Ectodermal cell (in vitro differentiated cells): ENCODE measurements around the gene ACAN. TPM values are rescaled to one million over a fixed set of nuclear protein-coding genes. Genes with fewer than 3 reads are reported as not detected.

ENCODE experiments used
- H3K27ac ChIP-seq: 2 replicates; pipeline ENCODE4 v1.7.0; 2013; ENCODE audit warnings: mild to moderate bottlenecking, low read depth, low read length; ENCODE audit not compliant: insufficient read depth, poor library complexity, severe bottlenecking
- H3K27me3 ChIP-seq: 2 replicates; pipeline ENCODE4 v1.7.0; 2013; ENCODE audit warnings: mild to moderate bottlenecking, low read length; ENCODE audit not compliant: insufficient read depth, control insufficient read depth, poor library complexity, severe bottlenecking
- H3K36me3 ChIP-seq: one replicate; pipeline ENCODE4 v1.7.0; 2013; ENCODE audit warnings: low read length; ENCODE audit not compliant: control insufficient read depth, insufficient read depth
- H3K4me1 ChIP-seq: one replicate; pipeline ENCODE4 v1.7.0; 2013; ENCODE audit warnings: low read length; ENCODE audit not compliant: control insufficient read depth, insufficient read depth
- H3K4me3 ChIP-seq: 2 replicates; pipeline ENCODE4 v1.7.0; 2013; ENCODE audit warnings: low read depth, low read length, control low read depth; ENCODE audit not compliant: insufficient read depth
- H3K9me3 ChIP-seq: 2 replicates; pipeline ENCODE4 v1.7.0; 2013; ENCODE audit warnings: mild to moderate bottlenecking, low read length, moderate library complexity; ENCODE audit not compliant: control insufficient read depth
- WGBS, 2 experiments: methylation state at CpG; one replicate each; pipeline ENCODE4 v1.1.7; 2013; ENCODE audit warnings: missing lambda C conversion rate in 2 of 2; 5-methylcytosine and 5-hydroxymethylcytosine counted together
- polyA plus RNA-seq, 4 experiments: library from polyadenylated mRNA; stranded (reverse); fragments of 50-300 nt; gene quantifications; one replicate each; pipeline ENCODE4 v1.2.3, GENCODE V29; 2013

Gene ACAN
- polyA plus RNA-seq (2013, experiment 1 of 4): 0.41 TPM
- polyA plus RNA-seq (2013, experiment 2 of 4): 0.28 TPM
- 0.48 TPM for polyA plus RNA-seq (2013, experiment 3 of 4)
- polyA plus RNA-seq (2013, experiment 4 of 4): 0.49 TPM

GRCh38 chr15:88803241-88803919 is at the start of gene ACAN:
Gene ACAN, plus strand, starts transcription at chr15:88803436. Its CDS starts 32,771 bp downstream, at chr15:88836207.
- WGBS, 2 experiments: 1% methylated on average over 52 to 58 of the region's 61 CpGs
- H3K4me1 ChIP-seq: no peaks in the 10 kb centered on the region
- H3K4me3 ChIP-seq: peak within 1 kb of the TSS; percentile 40
- H3K9me3 ChIP-seq: no peaks in the 10 kb centered on the region
- no peak within 1 kb of the TSS for H3K27ac ChIP-seq
- H3K27me3 ChIP-seq: peaks cover 74% of the 10 kb centered on the region
- no peaks in the 10 kb centered on the region for H3K36me3 ChIP-seq

GRCh38 chr15:88756521-88756920 is 46.7 kb upstream of the ACAN start:
- Histone ChIP-seq H3K9me3 (no peaks in the 10 kb centered on the region), H3K27ac (no peak overlapping the region), H3K36me3 (no peaks in the 10 kb centered on the region), H3K4me1 (no peaks in the 10 kb centered on the region), H3K4me3 (no peak overlapping the region), H3K27me3 (no peaks in the 10 kb centered on the region)
- WGBS, 2 experiments: 93 to 94% methylated on average over 4 of the region's 4 CpGs

- Histone ChIP-seq H3K36me3 (no peaks in the 10 kb centered on the region), H3K9me3 (no peaks in the 10 kb centered on the region), H3K27ac (no peak overlapping the region), H3K4me1 (no peaks in the 10 kb centered on the region), H3K4me3 (no peak overlapping the region), H3K27me3 (no peaks in the 10 kb centered on the region)
- 92 to 94% methylated on average over 3 of the region's 3 CpGs for WGBS, 2 experiments
These were observed 46.3 kb upstream of the ACAN start for GRCh38 chr15:88756921-88757320.

- WGBS, 2 experiments: 61 to 83% methylated on average over 1 of the region's 1 CpG
- Histone ChIP-seq H3K36me3 (no peaks in the 10 kb centered on the region), H3K27me3 (no peaks in the 10 kb centered on the region)
These were observed 43.4 kb upstream of the ACAN start for GRCh38 chr15:88759872-88760271.

GRCh38 chr15:88764448-88764847 is 38.8 kb upstream of the ACAN start:
- H3K4me3 ChIP-seq: no peak overlapping the region
- H3K9me3 ChIP-seq: no peaks in the 10 kb centered on the region
- no peaks in the 10 kb centered on the region for H3K36me3 ChIP-seq
- H3K27ac ChIP-seq: no peak overlapping the region
- peaks cover 10% of the 10 kb centered on the region for H3K27me3 ChIP-seq
- 100% methylated on average over 1 of the region's 1 CpG; no CpG with 5 or more reads in 1 of the 2 experiments for WGBS, 2 experiments
- H3K4me1 ChIP-seq: no peaks in the 10 kb centered on the region

More at GRCh38 chr15:88759872-88760271, 43.4 kb upstream of the ACAN start:
- Histone ChIP-seq H3K9me3 (no peaks in the 10 kb centered on the region), H3K4me3 (no peak overlapping the region), H3K27ac (no peak overlapping the region), H3K4me1 (no peaks in the 10 kb centered on the region)

- whole genome bisulfite sequencing, 2 experiments: 82 to 84% methylated on average over 2 of the region's 2 CpGs
- H3K4me3 ChIP-seq: no peak overlapping the region
- H3K36me3 ChIP-seq: no peaks in the 10 kb centered on the region
- peaks cover 18% of the 10 kb centered on the region for H3K27me3 ChIP-seq
- H3K4me1 ChIP-seq: no peaks in the 10 kb centered on the region
- no peaks in the 10 kb centered on the region for H3K9me3 ChIP-seq
- H3K27ac ChIP-seq: no peak overlapping the region
These were observed 38.0 kb upstream of the ACAN start for GRCh38 chr15:88765212-88765611.

- WGBS, 2 experiments: 43 to 46% methylated on average over 38 of the region's 38 CpGs
- Histone ChIP-seq H3K27ac (no peak overlapping the region), H3K27me3 (peaks cover 24% of the 10 kb centered on the region), H3K9me3 (no peaks in the 10 kb centered on the region), H3K36me3 (no peaks in the 10 kb centered on the region), H3K4me1 (no peaks in the 10 kb centered on the region), H3K4me3 (peak overlapping the region; percentile 32)
These were observed 33.9 kb upstream of the ACAN start for GRCh38 chr15:88769161-88769971.

DNA sequence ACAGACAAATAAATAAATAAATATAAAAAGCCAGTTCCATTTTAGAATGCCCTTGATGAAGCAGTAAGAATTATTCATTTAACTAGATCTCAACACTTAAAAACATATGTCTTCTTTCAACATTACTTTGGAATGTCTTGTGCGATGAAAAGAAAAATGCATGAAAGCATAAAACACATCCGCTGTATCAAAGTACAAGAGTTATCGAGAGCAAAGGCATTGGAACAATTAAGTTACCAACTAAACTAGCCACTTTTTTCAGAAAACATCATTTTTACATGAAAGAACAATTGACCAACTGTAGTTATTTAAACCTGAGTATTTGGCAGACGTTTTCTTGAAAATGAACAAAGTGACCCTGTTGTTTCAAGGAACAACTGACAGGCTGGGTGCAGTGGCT is 27.5 kb upstream of the ACAN start:
- H3K4me3 ChIP-seq: no peak overlapping the region
- no peaks in the 10 kb centered on the region for H3K9me3 ChIP-seq

DNA sequence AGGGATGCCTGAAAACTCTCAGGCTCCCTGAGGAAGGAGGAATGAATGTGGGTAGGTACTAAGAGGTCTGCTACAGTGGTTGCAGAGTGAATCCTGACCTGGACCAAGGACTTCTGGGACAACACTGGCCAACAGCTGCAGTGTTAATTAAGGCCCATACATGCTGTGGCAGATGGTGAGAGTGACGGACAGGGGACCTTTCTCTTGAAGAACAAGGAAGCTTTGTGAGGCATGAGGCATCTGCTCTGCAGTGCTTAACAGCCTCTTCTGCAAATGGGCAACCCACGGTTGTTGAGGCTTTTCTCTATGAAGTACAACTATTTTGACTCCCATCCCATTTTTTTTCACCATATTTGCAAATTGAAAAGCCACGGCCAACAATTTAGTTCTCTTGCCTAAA is 26.6 kb upstream of the ACAN start:
- Histone ChIP-seq H3K36me3 (no peaks in the 10 kb centered on the region), H3K27ac (no peak overlapping the region), H3K4me1 (peaks cover 4% of the 10 kb centered on the region), H3K9me3 (no peaks in the 10 kb centered on the region), H3K27me3 (no peaks in the 10 kb centered on the region), H3K4me3 (no peak overlapping the region)
- WGBS, 2 experiments: 81% methylated on average over 3 of the region's 3 CpGs

More for the DNA sequence above, 27.5 kb upstream of the ACAN start:
- H3K27ac ChIP-seq: no peak overlapping the region
- H3K4me1 ChIP-seq: no peaks in the 10 kb centered on the region
- WGBS, 2 experiments: 93 to 96% methylated on average over 4 of the region's 4 CpGs
- no peaks in the 10 kb centered on the region for H3K36me3 ChIP-seq
- H3K27me3 ChIP-seq: peaks cover 1% of the 10 kb centered on the region

GRCh38 chr15:88779944-88780343 is 23.3 kb upstream of the ACAN start:
- Histone ChIP-seq H3K9me3 (no peaks in the 10 kb centered on the region), H3K27me3 (no peaks in the 10 kb centered on the region), H3K4me3 (no peak overlapping the region), H3K4me1 (peaks cover 4% of the 10 kb centered on the region), H3K27ac (no peak overlapping the region), H3K36me3 (no peaks in the 10 kb centered on the region)
- WGBS, 2 experiments: 100% methylated on average over 1 of the region's 1 CpG
